Retinal pigment epithelial cell (primary cell): Measurements from ENCODE around the gene IL34.

Experiments used
- DNase-seq: peaks from one replicate; pipeline ENCODE4 v3.0.0-alpha.2; 2010; ENCODE audit warnings: low read depth
- H3K4me3 ChIP-seq: 2 replicates; pipeline ENCODE4 v1.5.1; 2011; ENCODE audit warnings: mild to moderate bottlenecking, low read length, control low read depth, moderate library complexity
- TF ChIP-seq, protein P1 (sequence below): conservative IDR thresholded peaks from 2 replicates; pipeline ENCODE4 v1.5.1; 2011; ENCODE audit warnings: low read depth, low read length, control low read depth, inconsistent platforms

The IL34 gene

GRCh38 chr16:70604407-70605282 lies 41.7 kb upstream of the IL34 start:
- H3K4me3 ChIP-seq, result no peak overlapping the region
- DNase-seq, result no peak
- TF ChIP-seq, protein P1, sequence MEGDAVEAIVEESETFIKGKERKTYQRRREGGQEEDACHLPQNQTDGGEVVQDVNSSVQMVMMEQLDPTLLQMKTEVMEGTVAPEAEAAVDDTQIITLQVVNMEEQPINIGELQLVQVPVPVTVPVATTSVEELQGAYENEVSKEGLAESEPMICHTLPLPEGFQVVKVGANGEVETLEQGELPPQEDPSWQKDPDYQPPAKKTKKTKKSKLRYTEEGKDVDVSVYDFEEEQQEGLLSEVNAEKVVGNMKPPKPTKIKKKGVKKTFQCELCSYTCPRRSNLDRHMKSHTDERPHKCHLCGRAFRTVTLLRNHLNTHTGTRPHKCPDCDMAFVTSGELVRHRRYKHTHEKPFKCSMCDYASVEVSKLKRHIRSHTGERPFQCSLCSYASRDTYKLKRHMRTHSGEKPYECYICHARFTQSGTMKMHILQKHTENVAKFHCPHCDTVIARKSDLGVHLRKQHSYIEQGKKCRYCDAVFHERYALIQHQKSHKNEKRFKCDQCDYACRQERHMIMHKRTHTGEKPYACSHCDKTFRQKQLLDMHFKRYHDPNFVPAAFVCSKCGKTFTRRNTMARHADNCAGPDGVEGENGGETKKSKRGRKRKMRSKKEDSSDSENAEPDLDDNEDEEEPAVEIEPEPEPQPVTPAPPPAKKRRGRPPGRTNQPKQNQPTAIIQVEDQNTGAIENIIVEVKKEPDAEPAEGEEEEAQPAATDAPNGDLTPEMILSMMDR, result peak; percentile 3

- DNase-seq, result no peak
- TF ChIP-seq, protein P1, result no peak
- H3K4me3 ChIP-seq, result no peak overlapping the region
These were observed 41.1 kb upstream of the IL34 start for GRCh38 chr16:70605283-70605657.

GRCh38 chr16:70608521-70608920 lies 37.8 kb upstream of the IL34 start:
- TF ChIP-seq, protein P1, result no peak
- DNase-seq, result no peak
- H3K4me3 ChIP-seq, result no peak overlapping the region

DNA sequence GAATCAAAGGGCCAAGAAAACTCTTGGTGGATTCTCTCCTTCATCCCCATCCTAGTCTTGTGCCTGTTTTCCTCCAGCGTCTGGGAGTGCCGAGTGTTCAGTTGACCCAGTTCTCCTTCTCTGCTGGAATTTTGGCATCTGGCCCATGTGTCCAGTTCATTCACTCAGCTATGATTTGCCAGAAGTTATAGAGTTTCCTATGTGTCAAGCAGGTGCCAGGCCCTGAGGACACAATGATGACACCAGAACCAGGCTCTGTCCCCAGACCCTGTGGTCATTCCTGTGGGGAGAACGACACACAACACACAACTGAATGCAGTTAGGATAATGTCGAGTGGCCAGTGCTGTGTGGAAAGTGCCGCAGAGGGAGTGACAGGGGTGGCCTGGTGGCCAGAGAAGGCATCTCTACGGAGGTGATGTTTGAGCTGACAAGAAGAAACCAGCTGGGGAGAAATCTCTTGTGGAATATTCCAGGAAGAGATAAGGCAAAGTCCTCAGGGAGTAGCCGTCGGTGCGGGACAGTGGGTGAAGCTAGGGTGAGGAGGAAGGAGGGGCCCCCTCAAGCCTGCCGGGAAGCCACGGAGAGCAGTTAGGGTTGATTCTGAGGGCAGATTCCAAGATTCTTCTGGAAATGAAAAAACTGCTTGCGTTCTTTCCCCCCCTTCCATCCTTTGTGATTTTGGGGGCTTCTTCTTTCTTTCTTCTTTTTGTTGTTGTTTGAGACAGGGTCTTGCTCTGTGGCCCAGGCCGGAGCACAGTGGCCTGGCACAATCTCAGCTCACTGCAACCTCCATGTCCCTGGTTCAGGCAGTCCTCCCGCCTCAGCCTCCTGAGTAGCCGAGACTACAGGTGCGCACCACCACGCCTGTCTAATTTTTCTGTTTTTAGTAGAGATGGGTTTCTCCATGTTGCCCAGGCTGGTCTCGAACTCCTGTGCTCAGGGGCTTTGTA lies 35.8 kb upstream of the IL34 start:
- no peak overlapping the region for H3K4me3 ChIP-seq
- TF ChIP-seq, protein P1, result no peak
- DNase-seq, result no peak

DNA sequence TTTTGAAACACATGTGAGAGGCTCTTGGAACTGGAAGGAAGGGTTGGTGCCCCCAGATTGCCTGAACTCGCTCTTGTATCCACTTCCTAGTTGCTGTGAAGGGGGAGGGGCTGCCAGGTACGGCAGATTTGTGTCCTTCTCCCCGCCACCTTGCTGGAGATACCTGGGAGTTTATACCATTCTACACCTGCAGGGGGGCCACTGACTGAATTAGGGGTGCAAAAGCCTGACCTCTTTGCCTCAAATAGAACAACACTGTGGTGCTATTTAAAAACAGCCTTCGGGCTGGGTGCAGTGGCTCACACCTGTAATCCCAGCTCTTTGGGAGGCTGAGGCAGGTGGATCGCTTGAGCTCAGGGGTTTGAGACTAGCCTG lies 35.1 kb upstream of the IL34 start:
- H3K4me3 ChIP-seq, result no peak overlapping the region
- TF ChIP-seq, protein P1, result no peak
- DNase-seq, result no peak

DNA sequence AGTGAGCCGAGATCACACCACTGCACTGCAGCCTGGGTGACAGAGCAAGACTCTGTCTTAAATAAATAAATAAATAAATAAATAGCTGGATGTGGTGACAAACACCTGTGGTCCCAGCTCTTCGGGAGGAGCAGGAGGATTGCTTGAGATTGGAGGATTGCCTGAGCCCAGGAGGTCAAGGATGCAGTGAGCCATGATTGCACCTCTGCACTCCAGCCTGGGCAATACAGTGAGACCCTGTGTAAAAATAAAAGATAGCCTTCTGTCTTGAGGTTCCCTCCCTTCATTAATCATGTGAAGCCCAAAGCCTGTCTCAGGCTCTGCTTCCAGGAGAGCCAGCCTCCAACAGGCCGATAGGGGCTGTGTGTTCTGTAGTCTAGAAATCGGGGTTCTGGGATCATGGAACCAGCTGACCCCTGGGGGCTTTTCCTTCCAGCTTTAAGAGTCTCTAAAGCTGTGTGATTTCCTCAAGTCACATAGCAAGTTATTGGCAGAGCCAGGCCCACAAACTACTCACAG lies 34.5 kb upstream of the IL34 start:
- no peak for DNase-seq
- no peak overlapping the region for H3K4me3 ChIP-seq
- TF ChIP-seq, protein P1, result no peak
